HG03159 (cell line): ENCODE results near the gene PGF.
"Not testable (repeated sequence)": the region's sequence is repeated elsewhere in the genome, so short reads cannot be mapped to it uniquely, and the experiment has no call there.

ENCODE experiments used
- ATAC-seq: cut with Tn5 transposase; IDR thresholded peaks from one replicate; pipeline ENCODE4 v1.9.1; 2021; ENCODE audit warnings: mild to moderate bottlenecking, moderate library complexity; ENCODE audit not compliant: unreplicated experiment

Gene PGF

DNA sequence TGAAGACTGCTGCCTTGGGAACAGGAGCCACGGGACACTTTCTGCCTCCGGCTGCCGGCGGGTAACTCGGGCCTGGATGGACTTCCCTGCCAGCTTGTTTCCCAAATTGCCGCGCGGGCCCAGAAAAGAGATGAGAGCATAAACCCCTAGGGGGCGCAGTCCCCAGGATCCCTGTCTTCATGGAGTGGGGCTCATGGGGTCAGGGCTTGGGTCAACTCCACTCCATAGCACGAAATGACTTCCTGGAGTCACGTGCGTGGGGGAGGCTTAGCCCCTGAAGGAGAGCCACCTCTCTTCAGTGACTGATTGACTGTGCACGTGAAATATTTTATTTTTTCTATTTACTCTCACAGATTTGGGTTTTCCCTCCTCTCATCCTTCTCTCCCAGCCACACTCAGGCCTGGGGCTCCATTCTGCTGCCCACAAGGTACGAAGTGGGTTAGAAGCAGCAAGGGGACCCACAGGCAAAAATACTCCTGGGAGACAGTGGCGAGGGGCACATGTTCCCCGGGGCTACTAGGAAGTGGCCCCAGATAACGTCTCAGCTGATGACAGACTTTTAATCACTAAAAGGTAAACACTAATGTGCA lies 10.0 kb downstream of the PGF start:
- ATAC-seq = no peak

- ATAC-seq = no peak
Observed at GRCh38 chr14:74942608-74943007, 12.8 kb downstream of the PGF start.

GRCh38 chr14:74942181-74942580 lies 13.2 kb downstream of the PGF start:
- ATAC-seq = no peak

GRCh38 chr14:74941676-74942097 lies 13.7 kb downstream of the PGF start:
- no peak for ATAC-seq

- ATAC-seq = no peak
Observed at GRCh38 chr14:74940956-74941565, 14.3 kb downstream of the PGF start.

DNA sequence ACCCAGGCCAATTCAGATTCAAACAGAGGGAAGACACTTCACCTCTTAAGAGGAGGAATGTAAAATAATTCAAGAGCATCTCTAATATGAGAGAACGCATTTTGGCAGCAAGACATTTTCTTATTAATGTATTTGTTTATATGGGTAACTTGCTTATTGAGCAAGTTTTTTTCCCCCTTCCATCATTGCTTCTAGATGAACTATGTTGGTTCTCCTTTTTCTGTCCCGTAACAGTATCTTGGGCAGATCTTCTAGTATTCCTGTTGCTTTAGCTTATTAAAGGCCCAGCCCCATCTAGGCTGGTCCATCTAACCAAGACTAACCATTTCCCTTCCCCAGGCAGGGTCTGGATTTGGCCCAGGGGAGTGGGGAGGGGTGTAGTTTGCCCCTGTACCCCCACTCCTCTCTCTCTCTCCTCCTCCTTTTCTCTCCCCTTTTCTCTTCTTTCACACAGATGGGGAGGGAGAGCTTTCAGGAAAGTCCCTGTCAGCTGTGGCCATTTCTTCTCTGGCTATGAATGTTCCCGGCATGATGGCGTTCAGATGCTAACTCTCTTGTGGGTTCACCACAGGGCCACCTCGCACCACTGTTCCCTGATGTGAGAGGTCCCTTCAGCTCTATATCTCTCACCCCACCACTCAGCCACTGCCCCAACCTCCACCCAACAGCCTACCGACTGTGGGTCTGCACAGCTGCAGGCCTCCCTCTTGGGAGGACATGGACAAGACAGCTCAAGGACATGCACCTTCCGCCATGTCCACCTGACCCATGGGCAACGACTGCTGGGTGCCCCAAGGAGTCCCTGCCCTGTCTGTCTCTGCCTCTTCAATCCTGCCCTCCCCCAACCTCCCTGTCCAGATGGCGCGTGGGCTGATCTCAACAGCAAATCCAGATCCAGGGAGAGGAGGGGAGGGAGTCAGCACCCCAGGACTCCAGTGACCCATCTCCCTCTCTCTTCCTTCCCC lies 16.6 kb downstream of the PGF start:
- ATAC-seq = no peak

DNA sequence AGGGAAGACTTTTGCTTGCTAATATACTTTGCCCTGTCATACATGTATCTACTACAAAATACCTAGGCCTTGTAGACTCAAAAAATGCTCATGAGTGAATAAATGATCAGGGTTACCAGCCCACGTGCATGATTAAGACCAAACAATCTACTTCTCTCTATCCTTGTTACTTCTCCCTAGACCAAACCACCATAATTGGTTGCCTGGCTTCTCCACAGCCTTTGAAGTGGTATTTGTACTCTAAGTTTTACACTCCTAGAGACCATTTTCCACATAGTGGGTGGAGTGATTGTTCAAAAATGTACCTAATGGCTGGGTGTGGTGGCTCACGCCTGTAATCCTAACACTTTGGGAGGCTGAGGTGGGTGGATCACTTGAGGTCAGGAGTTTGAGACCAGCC lies 18.2 kb downstream of the PGF start:
- no peak for ATAC-seq

DNA sequence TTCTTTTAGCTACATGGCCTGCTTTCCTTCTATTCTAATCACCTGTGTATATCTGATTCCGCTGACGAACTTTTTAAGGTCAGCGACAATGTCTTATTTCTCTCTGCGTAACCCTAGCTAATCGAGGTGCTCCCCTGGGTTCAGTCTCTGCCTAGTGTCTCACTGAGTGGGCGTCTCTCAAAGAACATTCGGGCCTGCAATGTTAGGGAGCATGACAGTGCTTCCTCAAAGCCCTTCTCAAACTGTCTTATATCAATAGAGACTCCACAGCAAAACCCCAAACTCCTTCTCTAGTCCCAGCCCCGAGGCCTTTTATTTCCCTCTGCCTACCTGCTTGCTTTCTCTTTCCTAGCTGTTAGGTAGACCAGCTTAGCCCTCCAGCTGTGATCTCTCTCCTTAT lies 18.7 kb downstream of the PGF start:
- no peak for ATAC-seq

GRCh38 chr14:74936151-74936550 lies 19.2 kb downstream of the PGF start:
- no peak for ATAC-seq

GRCh38 chr14:74935360-74935680 lies 20.1 kb downstream of the PGF start:
- ATAC-seq = no peak

- no peak for ATAC-seq
Observed at GRCh38 chr14:74934476-74935359, 20.7 kb downstream of the PGF start.

GRCh38 chr14:74934041-74934440 lies 21.4 kb downstream of the PGF start:
- ATAC-seq = no peak

DNA sequence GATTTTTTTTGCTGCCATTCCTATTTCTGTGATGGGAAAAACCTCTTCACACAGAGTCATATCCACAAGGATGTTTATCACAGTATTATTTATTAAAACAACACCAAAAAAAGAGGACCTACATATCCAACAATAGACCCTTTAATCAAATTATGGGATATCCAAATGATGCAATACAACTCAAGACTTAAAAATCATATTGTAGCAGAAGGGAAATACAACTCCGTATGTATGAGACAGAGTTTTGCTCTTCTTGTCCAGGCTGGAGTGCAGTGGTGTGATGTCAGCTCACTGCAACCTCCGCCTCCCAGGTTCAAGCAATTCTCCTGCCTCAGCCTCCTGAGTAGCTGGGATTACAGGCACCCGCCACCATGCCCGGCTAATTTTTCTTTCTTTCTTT lies 22.5 kb downstream of the PGF start:
- ATAC-seq = not testable (repeated sequence)

GRCh38 chr14:74932401-74932901 lies 22.9 kb downstream of the PGF start:
- no peak for ATAC-seq

GRCh38 chr14:74931744-74932143 lies 23.7 kb downstream of the PGF start:
- ATAC-seq = not testable (repeated sequence)

- no peak for ATAC-seq
Observed at GRCh38 chr14:74929242-74929641, 26.2 kb downstream of the PGF start.

DNA sequence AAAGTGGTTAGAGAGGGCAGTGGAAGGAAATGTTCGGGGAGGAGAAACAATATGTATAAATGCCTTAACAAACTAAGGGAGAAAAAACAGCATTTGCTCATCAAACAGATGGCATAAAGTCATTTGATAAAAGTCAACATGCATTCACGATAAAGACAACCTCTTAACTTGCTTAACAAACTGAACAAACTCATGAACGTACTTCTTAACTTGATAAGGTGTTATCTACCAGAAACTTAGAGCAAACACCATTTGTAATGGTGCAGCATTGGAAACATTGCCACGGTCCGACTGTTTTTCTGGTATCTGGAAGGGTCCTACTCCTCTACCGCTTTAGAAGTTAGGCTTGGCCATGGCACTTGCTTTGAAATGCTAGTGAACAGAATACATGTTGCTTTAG lies 28.2 kb downstream of the PGF start:
- ATAC-seq = no peak

- ATAC-seq = no peak
Observed at GRCh38 chr14:74924061-74924460, 31.3 kb downstream of the PGF start.

DNA sequence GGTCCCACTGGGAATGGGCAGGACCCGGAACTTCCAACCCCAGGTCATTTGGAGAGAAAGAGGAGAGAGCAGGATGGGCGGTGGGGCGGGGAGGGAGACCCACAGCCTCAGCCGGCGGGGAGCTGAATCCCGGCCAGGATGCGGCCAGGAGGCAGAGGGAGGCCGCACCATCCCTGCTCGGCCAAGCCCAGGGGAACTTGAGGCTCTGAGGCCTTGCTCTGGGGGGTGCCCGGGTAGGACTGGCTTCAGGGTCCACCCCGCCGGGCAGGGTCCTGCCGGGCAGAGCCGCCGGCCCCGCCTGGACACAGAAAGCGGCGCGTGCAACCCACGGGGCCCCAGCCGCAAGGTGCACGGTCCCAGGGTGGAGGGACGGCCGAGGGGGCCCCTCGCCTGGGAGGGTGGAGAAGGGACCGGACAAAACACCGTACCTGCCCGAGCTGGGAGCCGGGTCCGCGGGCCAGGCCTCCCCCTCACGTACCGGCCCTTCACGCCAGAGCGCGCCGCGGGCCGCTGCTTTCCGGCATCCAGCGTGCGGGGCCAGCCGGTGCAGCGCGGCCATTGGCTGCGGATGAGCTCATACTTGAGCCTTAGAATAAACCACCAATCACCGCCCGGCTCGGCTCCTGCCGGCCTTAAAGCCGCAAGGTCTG lies 32.5 kb downstream of the PGF start, which contains the start of gene RPS6KL1:
Gene RPS6KL1 (minus strand): TSS at position 509 of the 650 bp plus-strand sequence. CDS start 1,719 bp downstream, outside the sequence.
- peak; percentile 88 for ATAC-seq
